Activated naive CD8-positive, alpha-beta T cell treated with anti-CD3 and anti-CD28 coated beads, Interleukin-2, amount 50 U/mL, for 16 hours (primary cell): ENCODE results near the gene FGF11.
"Not testable (repeated sequence)": the region's sequence is repeated elsewhere in the genome, so short reads cannot be mapped to it uniquely, and the experiment has no call there.

Experiments
- DNase-seq: peaks from one replicate; pipeline ENCODE4 v3.0.0-alpha.2; 2020; ENCODE audit warnings: low read depth, low spot score

FGF11 gene

GRCh38 chr17:7478276-7479212 is 39.2 kb downstream of the FGF11 start:
- no peak for DNase-seq

GRCh38 chr17:7479213-7480088 is 40.1 kb downstream of the FGF11 start, which contains the start of gene ZBTB4:
Gene ZBTB4, minus strand, starts transcription at chr17:7479631. Its CDS starts 12,830 bp downstream, at chr17:7466801.
- DNase-seq: peak; percentile 21

GRCh38 chr17:7480089-7480384 is 40.7 kb downstream of the FGF11 start:
- no peak for DNase-seq

GRCh38 chr17:7481275-7481674 is 42.0 kb downstream of the FGF11 start, which contains the start of gene SLC35G6:
Gene SLC35G6, plus strand, starts transcription at chr17:7481446. Its CDS starts 71 bp downstream, at chr17:7481517.
- not testable (repeated sequence) for DNase-seq

- DNase-seq: not testable (repeated sequence)
Measured at GRCh38 chr17:7481842-7482741, 42.8 kb downstream of the FGF11 start.

GRCh38 chr17:7482742-7483088 is 43.4 kb downstream of the FGF11 start:
- DNase-seq: not testable (repeated sequence)

- peak; percentile 86 for DNase-seq
Measured at GRCh38 chr17:7483255-7484066, 44.1 kb downstream of the FGF11 start.

GRCh38 chr17:7484067-7484918 is 45.0 kb downstream of the FGF11 start, which contains the start of gene POLR2A:
Gene POLR2A, plus strand, starts transcription at chr17:7484366.
- peak; percentile 93 for DNase-seq

GRCh38 chr17:7484919-7485377 is 45.6 kb downstream of the FGF11 start:
- no peak for DNase-seq

- DNase-seq: no peak
Measured at GRCh38 chr17:7486181-7486580, 46.9 kb downstream of the FGF11 start.

GRCh38 chr17:7490144-7490543 is 50.8 kb downstream of the FGF11 start:
- no peak for DNase-seq

- no peak for DNase-seq
Measured at GRCh38 chr17:7491583-7491982, 52.3 kb downstream of the FGF11 start.

- no peak for DNase-seq
Measured at GRCh38 chr17:7493941-7494340, 54.6 kb downstream of the FGF11 start.
